H1 (cell line): ENCODE results near the gene PITRM1. TPM values are rescaled to one million over a fixed set of nuclear protein-coding genes. Genes with fewer than 3 reads are reported as not detected.

Experiments used
- CTCF ChIA-PET: fragments of 300-600 bp; sonication (Branson Sonifier 250); formaldehyde crosslinking; loops from one replicate; lab custom pipeline; 2021; ENCODE audit not compliant: partially characterized antibody; lab: Charles Lee
- POLR2A ChIA-PET: fragments of 300-600 bp; sonication (Branson Sonifier 250); formaldehyde crosslinking; loops from one replicate; lab custom pipeline; 2021; ENCODE audit warnings: inconsistent platforms; ENCODE audit not compliant: partially characterized antibody; lab: Charles Lee
- DNase-seq, 2 experiments: peaks; one replicate each; pipeline versions ENCODE4 v3.0.0 to v3.0.0-alpha.2; 2010 to 2022; ENCODE audit warnings: low spot score in 2 of 2, low read depth in 1 of 2, mixed read lengths in 1 of 2
- FAIRE-seq: peaks from 2 replicates; lab custom pipeline; 2011; peaks lifted over from hg19 to GRCh38; lab: Jason Lieb, UNC
- H2AFZ ChIP-seq: 2 replicates; pipeline ENCODE4 v1.8.1; 2012; ENCODE audit warnings: low read length, inconsistent platforms
- H2AK5ac ChIP-seq: 2 replicates; pipeline ENCODE4 v1.6.1; 2013; ENCODE audit warnings: low read depth, low read length
- H2BK120ac ChIP-seq: replicated peaks from 2 replicates; pipeline ENCODE3; 2013; ENCODE audit warnings: low read depth, low read length, inconsistent platforms
- H2BK12ac ChIP-seq: 2 replicates; pipeline ENCODE4 v1.6.1; 2013; ENCODE audit warnings: low read depth, low read length
- H2BK15ac ChIP-seq: 2 replicates; pipeline ENCODE4 v1.6.1; 2013; ENCODE audit warnings: low read length
- H2BK20ac ChIP-seq: 2 replicates; pipeline ENCODE4 v1.6.1; 2013; ENCODE audit warnings: low read length
- H2BK5ac ChIP-seq: 2 replicates; pipeline ENCODE4 v1.6.1; 2013; ENCODE audit warnings: low read depth, low read length
- H3K14ac ChIP-seq: 2 replicates; pipeline ENCODE4 v1.6.1; 2013; ENCODE audit warnings: inconsistent platforms; ENCODE audit not compliant: insufficient read length
- H3K18ac ChIP-seq: 2 replicates; pipeline ENCODE4 v1.6.1; 2013; ENCODE audit warnings: low read length; ENCODE audit errors: extremely low read depth
- H3K23ac ChIP-seq: 2 replicates; pipeline ENCODE4 v1.6.1; 2013; ENCODE audit warnings: inconsistent platforms; ENCODE audit not compliant: insufficient read length
- H3K23me2 ChIP-seq: 2 replicates; pipeline ENCODE4 v1.6.1; 2013; ENCODE audit warnings: low read depth, low read length
- H3K27ac ChIP-seq: 2 replicates; pipeline ENCODE4 v1.6.1; 2011; ENCODE audit warnings: low read depth, low read length, inconsistent platforms
- H3K27me3 ChIP-seq, 4 experiments: replicated peaks in 1 of 4; 1 replicate in 1 of 4; 2 replicates in 3 of 4; pipeline versions ENCODE4 v1.6.1 to v1.8.1; 2011 to 2013; ENCODE audit warnings: low read length in 3 of 4, mild to moderate bottlenecking in 3 of 4, inconsistent platforms in 2 of 4, mixed read lengths in 2 of 4, moderate library complexity in 1 of 4; ENCODE audit not compliant: control insufficient read depth in 3 of 4, insufficient read depth in 3 of 4; ENCODE audit errors: extremely low read depth in 1 of 4
- H3K36me3 ChIP-seq, 4 experiments: 2 replicates each; pipeline versions ENCODE4 v1.6.1 to v1.8.1; 2011 to 2013; ENCODE audit warnings: mild to moderate bottlenecking in 4 of 4, low read length in 3 of 4, moderate library complexity in 2 of 4, control low read depth in 1 of 4, inconsistent platforms in 1 of 4; ENCODE audit not compliant: insufficient read depth in 4 of 4, control insufficient read depth in 2 of 4
- H3K4ac ChIP-seq: replicated peaks from 2 replicates; pipeline ENCODE3; 2013; ENCODE audit warnings: low read length, low read depth, mixed read lengths, inconsistent platforms; ENCODE audit not compliant: insufficient read length
- H3K4me1 ChIP-seq, 4 experiments: replicated peaks in 1 of 4; 1 replicate in 1 of 4; 2 replicates in 3 of 4; pipeline versions ENCODE4 v1.6.1 to v1.8.1; 2011 to 2013; ENCODE audit warnings: low read length in 3 of 4, inconsistent platforms in 2 of 4, mixed read lengths in 1 of 4; ENCODE audit not compliant: insufficient read depth in 4 of 4, control insufficient read depth in 3 of 4
- H3K4me2 ChIP-seq, 2 experiments: 2 replicates each; pipeline versions ENCODE4 v1.6.1 to v1.8.1; 2011 to 2013; ENCODE audit warnings: low read depth in 2 of 2, low read length in 2 of 2, control low read depth in 1 of 2, inconsistent platforms in 1 of 2, mild to moderate bottlenecking in 1 of 2; ENCODE audit not compliant: insufficient read depth in 1 of 2
- H3K4me3 ChIP-seq, 4 experiments: fragments of 200-600, 300-600 bp in 1 of 4; sonication (generic), shearing (Covaris generic), sonication (Bioruptor Twin) in 1 of 4; 2 replicates each; pipeline versions ENCODE4 v1.5.1 to v1.8.1; 2011 to 2016; ENCODE audit warnings: low read length in 4 of 4, low read depth in 3 of 4, control low read depth in 2 of 4, inconsistent platforms in 2 of 4, mild to moderate bottlenecking in 2 of 4, mixed read lengths in 1 of 4, moderate library complexity in 1 of 4; ENCODE audit not compliant: insufficient read depth in 2 of 4; ENCODE audit errors: extremely low read depth in 1 of 4
- H3K56ac ChIP-seq: replicated peaks from 2 replicates; pipeline ENCODE3; 2013; ENCODE audit warnings: low read depth, mild to moderate bottlenecking, mixed read lengths, low read length, inconsistent platforms; ENCODE audit not compliant: insufficient read length
- H3K79me1 ChIP-seq: 2 replicates; pipeline ENCODE4 v1.6.1; 2013; ENCODE audit warnings: low read depth, low read length, control low read depth
- H3K79me2 ChIP-seq, 2 experiments: 2 replicates each; pipeline versions ENCODE4 v1.6.1 to v1.8.1; 2012 to 2013; ENCODE audit warnings: low read length in 2 of 2, mild to moderate bottlenecking in 2 of 2, inconsistent platforms in 1 of 2; ENCODE audit not compliant: insufficient read depth in 2 of 2, control insufficient read depth in 1 of 2
- H3K9ac ChIP-seq, 4 experiments: replicated peaks in 1 of 4; 1 replicate in 1 of 4; 2 replicates in 3 of 4; pipeline versions ENCODE4 v1.6.1 to v1.8.1; 2011 to 2013; ENCODE audit warnings: low read depth in 3 of 4, low read length in 3 of 4, control low read depth in 2 of 4, mild to moderate bottlenecking in 2 of 4, moderate library complexity in 2 of 4, inconsistent platforms in 1 of 4; ENCODE audit errors: extremely low read depth in 1 of 4
- H3K9me3 ChIP-seq, 2 experiments: 2 replicates each; pipeline versions ENCODE4 v1.6.1 to v1.8.1; 2012 to 2013; ENCODE audit warnings: mild to moderate bottlenecking in 2 of 2, moderate library complexity in 2 of 2, control low read depth in 1 of 2, inconsistent platforms in 1 of 2, low read depth in 1 of 2, low read length in 1 of 2, mixed read lengths in 1 of 2; ENCODE audit not compliant: insufficient read depth in 2 of 2
- H4K20me1 ChIP-seq, 2 experiments: replicated peaks in 1 of 2; 2 replicates each; pipeline versions ENCODE3 to v1.8.1; 2011 to 2013; ENCODE audit warnings: inconsistent platforms in 2 of 2, low read length in 2 of 2, mild to moderate bottlenecking in 1 of 2; ENCODE audit not compliant: insufficient read depth in 2 of 2, control insufficient read depth in 1 of 2
- H4K5ac ChIP-seq: 2 replicates; pipeline ENCODE4 v1.6.1; 2013; ENCODE audit warnings: low read length, low read depth, mixed read lengths, inconsistent platforms; ENCODE audit not compliant: insufficient read length
- H4K8ac ChIP-seq: 2 replicates; pipeline ENCODE4 v1.8.0; 2013; ENCODE audit warnings: mild to moderate bottlenecking, moderate library complexity, low read length, inconsistent platforms; ENCODE audit not compliant: insufficient read depth; ENCODE audit errors: extremely low read depth
- H4K91ac ChIP-seq: replicated peaks from 2 replicates; pipeline ENCODE3; 2013; ENCODE audit warnings: low read length, mixed read lengths, inconsistent platforms; ENCODE audit not compliant: insufficient read length
- BRCA1 ChIP-seq: IDR thresholded peaks from 2 replicates; pipeline ENCODE4 v1.6.1; 2012; ENCODE audit warnings: low read depth, low read length, improper control_type of control experiment
- CBX5 ChIP-seq: fragments of 300-800, 300-1000 bp; sonication (generic); IDR thresholded peaks from 2 replicates; pipeline ENCODE4 v1.7.1; 2016; ENCODE audit warnings: antibody characterized with exemption, low read length, low read depth
- CEBPB ChIP-seq: IDR thresholded peaks from 2 replicates; pipeline ENCODE4 v1.6.1; 2012; ENCODE audit warnings: low read depth, low read length
- CHD1 ChIP-seq: IDR thresholded peaks from 2 replicates; pipeline ENCODE4 v1.6.1; 2012; ENCODE audit warnings: low read depth, low read length, improper control_type of control experiment
- CHD2 ChIP-seq: IDR thresholded peaks from 2 replicates; pipeline ENCODE4 v1.6.1; 2012; ENCODE audit warnings: low read length, improper control_type of control experiment
- CREB1 ChIP-seq: IDR thresholded peaks from 2 replicates; pipeline ENCODE4 v1.6.1; 2012; ENCODE audit warnings: inconsistent platforms
- EP300 ChIP-seq, 2 experiments: IDR thresholded peaks; 1 replicate in 1 of 2; 2 replicates in 1 of 2; pipeline ENCODE4 v1.6.1; 2011 to 2012; ENCODE audit warnings: low read depth in 2 of 2, low read length in 2 of 2, mild to moderate bottlenecking in 2 of 2, borderline replicate concordance in 1 of 2, inconsistent platforms in 1 of 2, moderate library complexity in 1 of 2
- FOSL1 ChIP-seq: IDR thresholded peaks from 2 replicates; pipeline ENCODE4 v1.6.1; 2011; ENCODE audit warnings: mild to moderate bottlenecking, low read depth, low read length, moderate library complexity; ENCODE audit not compliant: insufficient read depth
- JUN ChIP-seq: IDR thresholded peaks from 2 replicates; pipeline ENCODE4 v1.6.1; 2011; ENCODE audit warnings: low read depth, mild to moderate bottlenecking, improper control_type of control experiment, low read length
- JUND ChIP-seq: IDR thresholded peaks from 2 replicates; pipeline ENCODE4 v1.6.1; 2011; ENCODE audit warnings: mild to moderate bottlenecking, improper control_type of control experiment, low read length
- MAFK ChIP-seq: IDR thresholded peaks from 2 replicates; pipeline ENCODE4 v1.6.1; 2012; ENCODE audit warnings: low read depth, mild to moderate bottlenecking, improper control_type of control experiment, low read length
- RFX5 ChIP-seq: IDR thresholded peaks from 2 replicates; pipeline ENCODE4 v1.6.1; 2011; ENCODE audit warnings: low read depth, low read length, improper control_type of control experiment, borderline replicate concordance
- RNF2 ChIP-seq: fragments of 200-900, 300-1000 bp; sonication (generic); IDR thresholded peaks from 2 replicates; pipeline ENCODE4 v1.7.1; 2016; ENCODE audit warnings: borderline replicate concordance, low read depth, mild to moderate bottlenecking, antibody characterized with exemption, low read length; ENCODE audit not compliant: poor library complexity, severe bottlenecking; ENCODE audit errors: missing control alignments
- YY1 ChIP-seq: IDR thresholded peaks from 2 replicates; pipeline ENCODE4 v1.6.1; 2011; ENCODE audit warnings: low read depth, mild to moderate bottlenecking, low read length
- WGBS, 2 experiments: shearing (Covaris generic) in 1 of 2; methylation state at CpG; one replicate each; pipeline versions ENCODE4 v1.1.6 to v1.1.7; 2013 to 2015; ENCODE audit warnings: low lambda C conversion rate in 2 of 2, mixed read lengths in 2 of 2, inconsistent platforms in 1 of 2, low coverage in 1 of 2, missing lambda C conversion rate in 1 of 2; ENCODE audit not compliant: insufficient replicate concordance in 2 of 2, insufficient coverage in 1 of 2, insufficient read length in 1 of 2; ENCODE audit errors: extremely low coverage in 1 of 2, missing lambda C conversion rate in 1 of 2; 5-methylcytosine and 5-hydroxymethylcytosine counted together
- polyA plus RNA-seq, 7 experiments: library from polyadenylated mRNA; depleted of rRNA in 3 of 7; stranded (reverse) in 5 of 7; unstranded in 2 of 7; fragments of >200 nt in 5 of 7; fragments of 200-250 nt in 2 of 7; gene quantifications; 1 replicate in 5 of 7; 2 replicates in 1 of 7; 4 replicates in 1 of 7; pipeline versions ENCODE4 v1.2.1 to v1.2.3, GENCODE V29; 2011 to 2013; ENCODE audit warnings: missing spikeins in 2 of 7, mixed read lengths in 2 of 7
- total RNA-seq: library from RNA; stranded (reverse); fragmentation: NEBNext Ultra II Directional; extraction: Animal tissue kit (Norgen Biotek cat#: 25700); gene quantifications from 2 replicates; pipeline ENCODE4 v1.2.1, GENCODE V29; 2021
- TF ChIP-seq, protein P1 (sequence below): IDR thresholded peaks from 2 replicates; pipeline ENCODE4 v1.6.1; 2011; ENCODE audit warnings: low read depth, mild to moderate bottlenecking, low read length; ENCODE audit not compliant: insufficient read depth

PITRM1 gene
- total and polyA plus RNA-seq, 2 of the 8 experiments (the other 6 are each of a cell fraction or from before 2014, with no cell fraction given): 18.6 to 31.5 TPM

DNA sequence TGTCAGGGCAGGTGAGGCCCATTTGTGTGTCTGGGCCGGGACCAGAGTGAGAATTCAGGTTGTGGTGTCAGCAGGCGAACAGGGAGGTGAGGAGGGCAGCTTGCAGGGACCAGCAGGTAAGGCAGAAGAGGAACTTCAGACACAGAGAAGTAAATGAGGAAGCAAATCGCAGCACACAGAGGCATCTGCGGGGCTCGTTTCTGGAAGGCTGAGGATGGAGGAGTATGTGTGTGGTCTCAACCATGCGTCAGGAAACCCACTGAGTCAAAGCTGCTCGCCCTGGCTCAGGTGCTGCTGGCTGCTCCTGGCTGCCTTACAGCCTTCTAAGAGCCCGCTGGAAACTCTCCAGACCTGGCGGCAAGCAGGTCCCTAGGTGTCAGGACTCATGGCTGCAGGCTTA, 26.9 kb upstream of the PITRM1 start:
- H3K23me2 ChIP-seq: no peaks in the 10 kb centered on the region
- no peak overlapping the region for H3K4ac ChIP-seq
- WGBS, 2 experiments: 95% methylated on average over 9 of the region's 9 CpGs; no CpG with 5 or more reads in 1 of the 2 experiments
- FAIRE-seq (no peak), DNase-seq (no peak)
- no peak overlapping the region for H4K91ac ChIP-seq
- H3K4me3 ChIP-seq: no peak overlapping the region
- no peaks in the 10 kb centered on the region for H3K79me1 ChIP-seq
- peaks cover 0 to 3% (median under 1%) of the 10 kb centered on the region in 4 experiments; a peak in 1 of 7 replicates for H3K27me3 ChIP-seq
- H3K9me3 ChIP-seq: no peaks in the 10 kb centered on the region
- no peak overlapping the region for H3K23ac ChIP-seq
- CTCF ChIA-PET: interaction anchor here (0.5 to 1.5 kb wide), 3 partner anchors 24 to 1566 kb away, joined by 3 to 6 read pairs (median 3); no protein-coding TSS in a partner anchor
- H3K4me2 ChIP-seq: no peak overlapping the region
- no peak overlapping the region for H3K18ac ChIP-seq
- no peak overlapping the region for H2AK5ac ChIP-seq
- H4K8ac ChIP-seq: no peak overlapping the region; the same call in 1 of the 2 replicates
- H3K27ac ChIP-seq: no peak overlapping the region
- H3K9ac ChIP-seq: no peak overlapping the region
- POLR2A ChIA-PET: no interaction called here
- no peak overlapping the region for H2BK12ac ChIP-seq
- H3K4me1 ChIP-seq: no peaks in the 10 kb centered on the region; a peak in 2 of 7 replicates
- H4K20me1 ChIP-seq: no peaks in the 10 kb centered on the region
- no peaks in the 10 kb centered on the region for H3K79me2 ChIP-seq
- no peak overlapping the region for H2BK5ac ChIP-seq
- H2BK15ac ChIP-seq: no peak overlapping the region
- H3K14ac ChIP-seq: no peak overlapping the region
- H3K36me3 ChIP-seq: no peaks in the 10 kb centered on the region
- no peak overlapping the region for H2AFZ ChIP-seq
- H2BK20ac ChIP-seq: no peak overlapping the region
- H3K56ac ChIP-seq: no peak overlapping the region
- H2BK120ac ChIP-seq: no peak overlapping the region
- no peak overlapping the region for H4K5ac ChIP-seq
- TF ChIP-seq EP300 (IDR thresholded peaks at IDR 0.05; ENCODE audit: borderline replicate concordance in 1 of 2, low read depth in 2 of 2, low read length in 2 of 2) (no peak), CEBPB (no peak), JUN (no peak), CREB1 (no peak), RFX5 (no peak), CHD2 (no peak), YY1 (no peak), RNF2 (no peak), MAFK (no peak), BRCA1 (no peak), FOSL1 (no peak), CBX5 (no peak), JUND (no peak), CHD1 (no peak)
- TF ChIP-seq, protein P1, sequence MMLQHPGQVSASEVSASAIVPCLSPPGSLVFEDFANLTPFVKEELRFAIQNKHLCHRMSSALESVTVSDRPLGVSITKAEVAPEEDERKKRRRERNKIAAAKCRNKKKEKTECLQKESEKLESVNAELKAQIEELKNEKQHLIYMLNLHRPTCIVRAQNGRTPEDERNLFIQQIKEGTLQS: no peak
